ACC112 (cell line): ENCODE results near the gene CAMK2B.

Source experiments
- H2AFZ ChIP-seq: fragments of 200-600 bp; sonication (generic); one replicate; pipeline ENCODE4 v1.6.0; 2017; ENCODE audit warnings: antibody characterized with exemption, low read length; ENCODE audit not compliant: unreplicated experiment
- H3K27ac ChIP-seq: fragments of 200-600 bp; sonication (generic); 2 replicates; pipeline ENCODE4 v1.5.1; 2014; ENCODE audit warnings: low read depth, mild to moderate bottlenecking, antibody characterized with exemption, low read length, moderate library complexity
- H3K27me3 ChIP-seq: fragments of 200-600 bp; sonication (generic); 2 replicates; pipeline ENCODE4 v1.6.1; 2014; ENCODE audit warnings: mild to moderate bottlenecking, antibody characterized with exemption, low read length, moderate library complexity, mixed read lengths; ENCODE audit not compliant: insufficient read depth
- H3K36me3 ChIP-seq: fragments of 200-600 bp; sonication (generic); 2 replicates; pipeline ENCODE4 v1.6.1; 2016; ENCODE audit warnings: mild to moderate bottlenecking, antibody characterized with exemption, low read length, moderate library complexity, mixed read lengths; ENCODE audit not compliant: insufficient read depth
- H3K4me1 ChIP-seq: fragments of 200-600 bp; sonication (generic); one replicate; pipeline ENCODE4 v1.6.1; 2016; ENCODE audit warnings: low read length, mixed read lengths; ENCODE audit not compliant: insufficient read depth, unreplicated experiment, control insufficient read depth
- H3K4me3 ChIP-seq: fragments of 200-600 bp; sonication (generic); 2 replicates; pipeline ENCODE4 v1.5.1; 2014; ENCODE audit warnings: mild to moderate bottlenecking, low read depth, low read length
- H3K79me2 ChIP-seq: fragments of 200-600 bp; sonication (generic); one replicate; pipeline ENCODE4 v1.6.0; 2016; ENCODE audit warnings: low read length; ENCODE audit not compliant: control insufficient read depth, unreplicated experiment, insufficient read depth

Gene CAMK2B

DNA sequence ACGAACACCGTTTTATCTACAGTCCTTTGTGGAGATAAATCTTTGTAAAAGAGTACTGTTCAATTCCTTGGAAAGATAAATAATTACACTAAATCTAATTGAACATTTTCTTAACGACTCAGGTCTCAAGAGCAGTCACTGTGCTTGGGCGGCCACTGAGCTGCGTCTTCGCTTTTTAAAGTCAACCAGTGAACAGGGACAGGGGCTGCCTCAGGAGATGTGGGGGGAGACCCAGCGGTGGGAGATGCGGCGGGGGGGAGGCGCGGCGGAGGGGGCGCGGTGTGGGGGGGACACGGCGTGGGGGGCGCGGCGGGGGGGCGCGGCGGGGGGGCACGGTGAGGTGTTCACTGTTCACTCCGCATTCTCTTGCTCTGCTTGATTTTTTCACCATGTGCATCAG, 39.8 kb downstream of the CAMK2B start:
- no peaks in the 10 kb centered on the region for H3K27me3 ChIP-seq
- no peaks in the 10 kb centered on the region for H3K79me2 ChIP-seq
- H3K4me3 ChIP-seq: no peak overlapping the region
- no peak overlapping the region for H2AFZ ChIP-seq
- peaks cover 8% of the 10 kb centered on the region for H3K4me1 ChIP-seq
- H3K36me3 ChIP-seq: no peaks in the 10 kb centered on the region
- no peak overlapping the region for H3K27ac ChIP-seq

DNA sequence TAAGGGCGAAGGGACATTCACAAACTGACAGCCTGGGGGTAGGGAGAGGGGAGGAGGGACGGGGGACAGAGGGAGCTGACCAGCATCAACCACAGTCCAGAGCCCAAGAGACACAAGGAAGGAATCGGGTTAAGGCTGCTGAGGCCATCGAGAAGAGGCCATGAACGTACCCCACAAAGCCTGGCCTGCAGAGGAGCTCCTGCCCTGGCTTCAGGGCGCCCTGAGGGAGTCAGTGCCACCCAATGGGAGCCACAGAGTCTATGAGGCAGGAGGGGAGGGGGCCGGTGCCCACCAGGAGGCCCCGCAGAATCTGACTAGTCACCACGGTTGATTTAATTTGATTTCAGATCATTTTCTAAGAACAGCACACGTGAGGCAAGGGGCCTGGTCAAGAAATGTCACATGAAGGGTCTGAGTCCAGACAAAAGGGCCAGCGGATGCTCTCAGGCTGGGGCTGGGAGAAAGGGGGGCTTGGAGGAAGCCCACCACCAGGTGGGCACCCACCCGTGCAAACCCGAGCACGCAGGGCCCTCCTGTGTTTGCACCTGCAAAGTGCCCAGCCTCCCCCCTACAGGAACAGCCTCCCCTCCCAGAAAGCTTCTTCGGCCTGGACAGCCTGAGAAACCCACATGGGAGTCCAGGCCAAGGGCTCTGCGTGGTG, 40.4 kb downstream of the CAMK2B start:
- no peak overlapping the region for H3K4me3 ChIP-seq
- peaks cover 8% of the 10 kb centered on the region for H3K4me1 ChIP-seq
- no peaks in the 10 kb centered on the region for H3K27me3 ChIP-seq
- no peak overlapping the region for H3K27ac ChIP-seq
- no peak overlapping the region for H2AFZ ChIP-seq
- no peaks in the 10 kb centered on the region for H3K36me3 ChIP-seq
- no peaks in the 10 kb centered on the region for H3K79me2 ChIP-seq

- Histone ChIP-seq H3K4me3 (no peak overlapping the region), H3K27ac (no peak overlapping the region), H3K36me3 (no peaks in the 10 kb centered on the region), H3K79me2 (no peaks in the 10 kb centered on the region), H3K27me3 (no peaks in the 10 kb centered on the region), H2AFZ (no peak overlapping the region), H3K4me1 (peaks cover 8% of the 10 kb centered on the region)
Observed at GRCh38 chr7:44284216-44284615, 41.2 kb downstream of the CAMK2B start.

DNA sequence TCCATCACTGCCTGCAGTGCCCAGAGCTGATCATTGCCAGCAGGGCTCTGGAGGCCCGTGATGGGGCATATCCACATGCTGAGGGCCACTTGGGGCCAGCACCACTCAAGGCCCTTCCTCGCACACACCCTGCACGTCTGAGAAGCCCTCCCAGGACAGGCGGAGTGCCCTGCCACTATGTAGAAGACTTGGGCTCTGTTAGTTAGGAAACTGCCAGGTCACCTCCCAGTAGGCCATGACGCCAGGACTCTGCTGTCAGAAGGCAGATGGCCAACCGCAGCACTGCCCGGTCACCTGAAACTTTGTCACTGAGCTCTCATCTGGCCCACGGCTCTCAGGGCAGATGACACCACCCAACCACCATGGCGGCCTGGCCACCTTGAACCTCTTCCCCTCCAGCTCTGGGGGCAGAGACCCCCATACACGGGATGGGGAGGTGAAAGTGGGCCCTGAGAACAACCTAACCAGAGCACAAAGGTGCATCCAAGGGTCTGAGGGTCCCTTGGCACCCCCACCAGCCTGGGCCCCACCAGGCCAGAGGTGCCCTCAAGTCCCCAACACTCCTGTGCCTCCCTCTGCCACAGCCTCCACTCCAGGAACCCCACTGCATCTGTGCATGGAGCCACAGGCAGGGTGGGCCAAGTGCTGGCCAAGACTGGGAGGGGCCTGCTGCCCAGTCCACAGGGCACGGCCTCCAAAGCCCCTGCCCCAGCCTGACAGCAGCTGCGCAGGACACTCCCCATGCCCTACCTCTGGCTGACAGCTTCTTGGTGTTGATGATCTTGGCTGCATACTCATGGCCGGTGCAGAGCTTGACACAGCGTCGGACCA, 41.8 kb downstream of the CAMK2B start:
- no peaks in the 10 kb centered on the region for H3K79me2 ChIP-seq
- no peak overlapping the region for H3K4me3 ChIP-seq
- no peak overlapping the region for H2AFZ ChIP-seq
- H3K4me1 ChIP-seq: peaks cover 13% of the 10 kb centered on the region
- H3K27ac ChIP-seq: no peak overlapping the region
- no peaks in the 10 kb centered on the region for H3K27me3 ChIP-seq
- no peaks in the 10 kb centered on the region for H3K36me3 ChIP-seq

- Histone ChIP-seq H3K79me2 (no peaks in the 10 kb centered on the region), H3K27ac (no peak overlapping the region), H3K4me3 (no peak overlapping the region), H3K36me3 (no peaks in the 10 kb centered on the region), H3K27me3 (no peaks in the 10 kb centered on the region), H2AFZ (no peak overlapping the region), H3K4me1 (peaks cover 16% of the 10 kb centered on the region)
Observed at GRCh38 chr7:44282601-44283171, 42.7 kb downstream of the CAMK2B start.

DNA sequence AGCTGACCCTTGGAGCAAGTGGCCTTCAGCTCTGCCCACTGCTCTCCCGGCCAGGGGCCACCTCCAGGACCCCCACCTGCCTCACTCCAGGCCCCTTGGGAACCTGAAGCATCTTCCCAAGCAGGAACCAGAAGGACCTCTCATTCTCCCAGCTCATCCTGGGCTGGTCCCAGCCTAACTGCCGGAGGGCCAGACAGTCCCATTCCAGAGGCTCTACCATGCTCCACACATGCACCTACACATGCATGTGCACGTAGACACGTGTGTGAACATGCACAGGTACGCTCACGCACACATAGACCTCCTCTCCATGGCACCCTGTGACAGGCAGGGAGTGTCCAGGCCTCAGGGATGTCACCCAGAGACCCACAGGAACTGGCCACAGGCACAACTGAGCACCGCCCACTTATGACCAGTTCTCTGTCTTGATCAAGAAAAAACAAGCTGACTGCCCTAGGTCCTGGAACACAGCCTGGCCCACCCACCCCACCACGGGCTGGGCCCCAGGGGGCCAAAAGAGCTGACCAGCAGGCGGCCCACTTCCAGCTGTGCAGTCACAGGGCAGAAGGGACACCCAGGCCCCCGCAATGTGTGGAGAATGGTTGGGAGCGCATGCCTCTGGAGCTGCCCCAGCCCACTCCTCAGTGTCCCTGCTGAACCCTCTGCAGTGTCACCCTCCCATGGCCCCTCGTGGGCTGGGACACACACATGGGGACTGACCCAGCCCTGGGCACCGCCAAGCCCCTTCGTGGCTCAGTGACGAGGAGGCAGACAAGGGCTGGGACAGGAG, 43.4 kb downstream of the CAMK2B start:
- no peak overlapping the region for H3K27ac ChIP-seq
- no peaks in the 10 kb centered on the region for H3K36me3 ChIP-seq
- H2AFZ ChIP-seq: no peak overlapping the region
- no peaks in the 10 kb centered on the region for H3K27me3 ChIP-seq
- H3K4me3 ChIP-seq: no peak overlapping the region
- H3K79me2 ChIP-seq: no peaks in the 10 kb centered on the region
- peaks cover 16% of the 10 kb centered on the region for H3K4me1 ChIP-seq

DNA sequence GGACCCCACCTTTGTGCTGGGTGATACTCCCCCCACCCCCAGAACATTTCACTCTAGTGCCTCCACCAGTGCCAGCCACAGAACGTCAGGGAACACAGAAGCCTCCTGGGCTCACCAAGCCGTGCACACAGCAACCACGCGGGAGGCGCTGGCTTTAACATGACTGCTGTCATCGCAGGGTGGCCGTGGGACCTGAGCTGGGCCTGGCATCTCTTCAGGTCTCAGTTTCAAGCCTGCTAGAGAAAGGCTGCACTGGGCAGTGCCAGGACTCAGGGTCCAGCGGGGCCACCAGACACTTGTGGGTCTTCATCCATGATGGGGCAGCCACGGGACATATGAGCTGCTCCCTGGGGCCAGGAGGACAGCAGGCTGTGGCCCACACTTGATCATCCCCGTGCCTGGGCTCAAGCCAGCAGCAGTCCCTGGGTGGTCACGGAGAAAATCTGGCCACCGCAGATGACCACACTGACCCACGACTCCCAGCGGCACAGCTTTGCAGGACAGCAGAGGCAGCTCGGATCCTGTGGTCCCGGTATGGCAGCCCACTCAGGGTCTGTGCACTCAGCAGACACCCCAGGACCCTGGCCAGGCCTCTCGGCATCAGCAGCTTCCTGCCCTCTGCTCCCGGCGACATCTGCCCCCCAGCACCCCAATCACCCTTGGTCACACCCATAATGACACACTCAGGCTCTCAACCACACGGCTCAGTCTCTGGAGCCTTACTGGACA, 44.2 kb downstream of the CAMK2B start:
- Histone ChIP-seq H3K36me3 (no peaks in the 10 kb centered on the region), H3K4me3 (no peak overlapping the region), H3K27me3 (no peaks in the 10 kb centered on the region), H3K79me2 (no peaks in the 10 kb centered on the region), H3K4me1 (peaks cover 16% of the 10 kb centered on the region), H3K27ac (no peak overlapping the region), H2AFZ (no peak overlapping the region)

DNA sequence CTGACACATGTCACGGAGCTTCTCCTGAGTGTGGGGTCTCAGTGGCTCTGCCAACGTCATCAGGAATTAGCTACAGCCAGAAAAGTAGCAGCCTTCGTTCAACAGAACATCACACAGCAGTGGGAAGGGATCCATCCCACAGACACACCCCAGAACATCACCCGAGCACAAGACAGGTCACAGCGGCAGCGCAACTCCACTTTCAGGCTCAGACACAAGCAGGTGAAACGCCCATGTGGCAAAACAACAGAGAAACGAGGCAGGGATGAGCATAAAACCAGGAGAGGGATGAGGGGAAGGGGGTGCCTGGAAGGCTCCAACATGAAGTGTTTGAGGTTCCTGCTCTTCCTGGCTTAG, 44.8 kb downstream of the CAMK2B start:
- H3K36me3 ChIP-seq: no peaks in the 10 kb centered on the region
- H2AFZ ChIP-seq: no peak overlapping the region
- peaks cover 16% of the 10 kb centered on the region for H3K4me1 ChIP-seq
- H3K79me2 ChIP-seq: no peaks in the 10 kb centered on the region
- no peak overlapping the region for H3K27ac ChIP-seq
- H3K4me3 ChIP-seq: no peak overlapping the region
- no peaks in the 10 kb centered on the region for H3K27me3 ChIP-seq

DNA sequence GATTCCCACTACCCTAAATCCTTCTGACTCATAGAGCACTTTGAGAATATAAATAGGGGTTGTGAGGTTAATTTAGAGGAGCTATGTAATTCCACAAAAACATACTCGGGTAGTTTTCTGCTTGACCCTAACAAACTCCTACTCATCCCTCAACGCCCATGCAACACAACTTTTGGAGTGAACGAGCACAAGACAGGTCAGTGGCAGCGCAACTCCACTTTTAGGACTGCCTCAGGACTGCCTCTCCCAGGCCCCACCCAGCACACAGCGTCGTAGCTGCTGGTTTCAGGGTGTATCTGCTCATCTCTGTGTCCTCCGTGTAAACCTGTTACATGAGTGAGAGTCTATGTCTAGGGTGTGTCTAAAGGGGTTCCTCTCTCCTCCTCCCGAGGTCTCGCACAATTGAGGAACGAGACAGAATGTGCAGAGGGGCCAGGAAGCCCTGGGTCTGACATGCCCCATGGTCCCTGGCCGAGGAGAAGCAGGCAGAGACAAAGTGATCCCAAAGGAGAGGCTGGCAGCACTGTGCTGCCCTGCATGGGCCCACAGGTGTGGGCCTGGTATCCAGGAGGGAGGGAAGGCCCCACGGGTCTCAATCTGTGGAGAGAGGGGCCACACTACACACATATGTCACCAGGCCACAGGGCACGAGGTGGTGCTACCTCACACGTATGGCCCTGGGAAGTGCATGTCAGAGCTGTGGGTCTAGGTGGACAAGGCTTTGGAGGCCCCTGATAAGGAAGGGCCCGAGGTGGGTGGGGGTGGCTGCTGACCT, 45.5 kb downstream of the CAMK2B start:
- Histone ChIP-seq H3K27ac (no peak overlapping the region), H3K27me3 (no peaks in the 10 kb centered on the region), H3K36me3 (no peaks in the 10 kb centered on the region), H2AFZ (no peak overlapping the region), H3K4me3 (no peak overlapping the region), H3K4me1 (peaks cover 16% of the 10 kb centered on the region), H3K79me2 (no peaks in the 10 kb centered on the region)
